DMS114 treated with DMSO at 0.1 percent for 48 hours (cell line): ENCODE results near the gene FOXD4L4.
"Not testable (repeated sequence)": the region's sequence is repeated elsewhere in the genome, so short reads cannot be mapped to it uniquely, and the experiment has no call there.

ENCODE experiments used
- DNase-seq: peaks from one replicate; lab custom pipeline; 2025; ENCODE audit not compliant: unreplicated experiment; lab: John Stamatoyannopoulos, UW

FOXD4L4 gene

GRCh38 chr9:65737096-65737564, at the start of gene FOXD4L4:
Gene FOXD4L4 (plus strand): TSS chr9:65737146. CDS start chr9:65737146, 0 bp downstream.
- DNase-seq = not testable (repeated sequence)

- not testable (repeated sequence) for DNase-seq
Observed at GRCh38 chr9:65703550-65703949, 33.4 kb upstream of the FOXD4L4 start.

GRCh38 chr9:65714445-65714844, 22.5 kb upstream of the FOXD4L4 start:
- DNase-seq = not testable (repeated sequence)

GRCh38 chr9:65738133-65738532, 1.2 kb downstream of the FOXD4L4 start:
- not testable (repeated sequence) for DNase-seq
